Upper lobe of left lung (tissue), 6 donors: ENCODE measurements around the gene RGS16. TPM values are rescaled to one million over a fixed set of nuclear protein-coding genes. Genes with fewer than 3 reads are reported as not detected.

Experiments
- ATAC-seq, 2 donors: fragments of 200-7000 bp; cut with Tn5 transposase; one replicate each; pipeline ENCODE4 v1.9.1; 2022; ENCODE audit warnings: mild to moderate bottlenecking in 2 of 2, moderate library complexity in 2 of 2; ENCODE audit not compliant: low FRiP score in 2 of 2
- DNase-seq, 2 donors: peaks; one replicate each; pipeline ENCODE4 v3.0.0-alpha.2; 2019 to 2020
- H3K27ac ChIP-seq, 4 donors: fragments of 200-600 bp; sonication (generic); one replicate each; pipeline ENCODE4 v1.5.1; 2016 to 2019
- H3K27me3 ChIP-seq, 4 donors: fragments of 200-600 bp; sonication (generic); one replicate each; pipeline ENCODE4 v1.5.1; 2017 to 2019
- H3K36me3 ChIP-seq, 4 donors: fragments of 200-600 bp; sonication (generic); one replicate each; pipeline ENCODE4 v1.5.1; 2016 to 2019
- H3K4me1 ChIP-seq, 4 donors: fragments of 200-600 bp; sonication (generic); one replicate each; pipeline ENCODE4 v1.5.1; 2018 to 2019
- H3K4me3 ChIP-seq, 4 donors: fragments of 200-600 bp; sonication (generic); one replicate each; pipeline ENCODE4 v1.5.1; 2017 to 2019; ENCODE audit warnings: mild to moderate bottlenecking in 2 of 4, moderate library complexity in 1 of 4
- H3K9me3 ChIP-seq, 4 donors: fragments of 200-600 bp; sonication (generic); one replicate each; pipeline ENCODE4 v1.5.1; 2018 to 2019
- EP300 ChIP-seq, 4 donors: sonication (generic); formaldehyde crosslinking; IDR thresholded peaks; one replicate each; pipeline ENCODE4 v1.5.1; 2017; ENCODE audit warnings: antibody characterized with exemption in 4 of 4, control low read depth in 2 of 4
- POLR2A ChIP-seq, 4 donors: fragments of 450-650 bp; IDR thresholded peaks; one replicate each; pipeline ENCODE4 v1.5.1; 2016 to 2017; ENCODE audit warnings: antibody characterized with exemption in 4 of 4, mild to moderate bottlenecking in 2 of 4
- POLR2AphosphoS5 ChIP-seq, 2 donors: sonication (generic); formaldehyde crosslinking; IDR thresholded peaks; one replicate each; pipeline ENCODE4 v1.5.1; 2017; ENCODE audit warnings: antibody characterized with exemption in 2 of 2
- WGBS, 2 donors: methylation state at CpG; one replicate each; pipeline ENCODE4 v1.1.5; 2017 to 2018; 5-methylcytosine and 5-hydroxymethylcytosine counted together
- total RNA-seq, 6 donors: library from RNA; depleted of rRNA in 4 of 6; stranded (reverse); fragments of >200 nt in 4 of 6; gene quantifications; one replicate each; pipeline versions ENCODE4 v1.1.0 to v1.2.1, GENCODE V29; 2016 to 2021
- TF ChIP-seq, protein P1 (sequence below), 6 experiments: fragments of 450-650 bp in 4 of 6; fragments of 200-600 bp in 2 of 6; sonication (generic) in 2 of 6; IDR thresholded peaks; one replicate each; pipeline ENCODE4 v1.5.1; 2016 to 2019; ENCODE audit warnings: antibody characterized with exemption in 6 of 6
- donor health status: DM: no; HTN: no; CAD: no; lungs with moderate emphysema.
- donor health status: DM: no; HTN: yes; CAD: no; lungs with severe emphysema.

The RGS16 gene, protein sequence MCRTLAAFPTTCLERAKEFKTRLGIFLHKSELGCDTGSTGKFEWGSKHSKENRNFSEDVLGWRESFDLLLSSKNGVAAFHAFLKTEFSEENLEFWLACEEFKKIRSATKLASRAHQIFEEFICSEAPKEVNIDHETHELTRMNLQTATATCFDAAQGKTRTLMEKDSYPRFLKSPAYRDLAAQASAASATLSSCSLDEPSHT
- total RNA-seq, result 10 to 100 TPM in 4 of 6 donors, 1 to 10 TPM in 2; 3.1 to 27.2 (median 16.2) TPM

DNA sequence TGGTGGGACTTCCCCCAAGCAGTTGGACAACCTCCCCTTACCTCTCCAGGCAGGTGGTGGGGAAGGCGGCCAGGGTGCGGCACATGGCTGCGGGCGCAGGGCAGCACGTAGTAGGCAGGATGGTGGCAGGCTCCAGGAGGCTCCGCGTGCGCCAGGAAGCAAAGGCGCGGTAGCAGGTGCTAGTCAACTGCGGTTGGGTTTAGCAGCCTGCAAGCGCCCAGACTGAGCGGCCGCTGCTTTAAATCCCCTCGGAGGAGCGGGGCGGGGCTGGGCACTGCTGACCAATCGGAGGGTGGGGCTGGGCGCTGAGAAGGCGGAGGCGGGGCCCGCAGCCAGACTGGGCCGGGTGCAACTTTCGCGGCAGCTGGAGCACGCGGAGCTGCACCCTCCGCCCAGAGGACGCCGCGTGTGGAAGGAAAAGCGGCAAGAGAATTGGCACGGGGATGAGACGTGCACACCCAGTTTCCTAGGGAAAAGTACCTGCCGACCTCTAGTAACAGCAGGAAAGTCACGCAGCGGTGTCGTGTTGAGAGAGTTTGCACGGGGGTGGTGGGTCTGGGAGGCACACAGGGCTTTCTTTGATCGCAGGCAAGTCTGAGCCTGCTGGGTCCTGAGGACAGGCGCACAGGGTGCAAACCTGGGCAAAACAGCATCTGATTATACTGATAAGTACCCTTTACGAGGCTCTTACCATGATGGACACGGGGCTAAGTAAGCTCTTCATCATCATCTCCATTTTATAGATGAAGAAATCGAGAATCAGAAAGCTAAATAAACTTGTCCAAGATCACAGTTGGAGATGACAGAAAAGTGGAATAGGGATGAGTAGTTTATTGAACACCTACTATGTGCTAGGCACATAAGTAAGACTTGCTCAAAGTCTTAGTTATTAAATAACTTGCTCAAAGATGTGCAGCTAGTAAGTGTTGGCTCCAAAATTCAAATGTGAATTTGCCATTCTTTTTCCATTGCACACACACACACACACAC lies at the start of gene RGS16:
Gene RGS16 (minus strand): TSS at position 215 of the 990 bp plus-strand sequence. CDS start 130 bp downstream, at position 85.
- Histone ChIP-seq H3K27ac (peak within 1 kb of the TSS; percentile 80 to 91 (median 83)), H3K4me1 (peaks cover 21 to 58% (median 39%) of the 10 kb centered on the region in 4 donors), H3K9me3 (no peaks in the 10 kb centered on the region), H3K36me3 (peaks cover 5 to 24% (median 7%) of the 10 kb centered on the region in 4 donors), H3K27me3 (no peaks in the 10 kb centered on the region), H3K4me3 (peak within 1 kb of the TSS; percentile 36 to 68 (median 54))
- peak; percentile 94 to 97 for ATAC-seq
- TF ChIP-seq POLR2AphosphoS5 (IDR thresholded peaks at IDR 0.05) (peak; percentile 77 to 99), POLR2A (IDR thresholded peaks at IDR 0.05) (peak; percentile 49 to 94 (median 76)), EP300 (IDR thresholded peaks at IDR 0.05) (no peak)
- TF ChIP-seq, protein P1, sequence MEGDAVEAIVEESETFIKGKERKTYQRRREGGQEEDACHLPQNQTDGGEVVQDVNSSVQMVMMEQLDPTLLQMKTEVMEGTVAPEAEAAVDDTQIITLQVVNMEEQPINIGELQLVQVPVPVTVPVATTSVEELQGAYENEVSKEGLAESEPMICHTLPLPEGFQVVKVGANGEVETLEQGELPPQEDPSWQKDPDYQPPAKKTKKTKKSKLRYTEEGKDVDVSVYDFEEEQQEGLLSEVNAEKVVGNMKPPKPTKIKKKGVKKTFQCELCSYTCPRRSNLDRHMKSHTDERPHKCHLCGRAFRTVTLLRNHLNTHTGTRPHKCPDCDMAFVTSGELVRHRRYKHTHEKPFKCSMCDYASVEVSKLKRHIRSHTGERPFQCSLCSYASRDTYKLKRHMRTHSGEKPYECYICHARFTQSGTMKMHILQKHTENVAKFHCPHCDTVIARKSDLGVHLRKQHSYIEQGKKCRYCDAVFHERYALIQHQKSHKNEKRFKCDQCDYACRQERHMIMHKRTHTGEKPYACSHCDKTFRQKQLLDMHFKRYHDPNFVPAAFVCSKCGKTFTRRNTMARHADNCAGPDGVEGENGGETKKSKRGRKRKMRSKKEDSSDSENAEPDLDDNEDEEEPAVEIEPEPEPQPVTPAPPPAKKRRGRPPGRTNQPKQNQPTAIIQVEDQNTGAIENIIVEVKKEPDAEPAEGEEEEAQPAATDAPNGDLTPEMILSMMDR (IDR thresholded peaks at IDR 0.05), result no peak
- 7 to 10% methylated on average over 28 to 34 of the region's 44 CpGs for WGBS, 2 donors
- peak; percentile 95 to 98 for DNase-seq

DNA sequence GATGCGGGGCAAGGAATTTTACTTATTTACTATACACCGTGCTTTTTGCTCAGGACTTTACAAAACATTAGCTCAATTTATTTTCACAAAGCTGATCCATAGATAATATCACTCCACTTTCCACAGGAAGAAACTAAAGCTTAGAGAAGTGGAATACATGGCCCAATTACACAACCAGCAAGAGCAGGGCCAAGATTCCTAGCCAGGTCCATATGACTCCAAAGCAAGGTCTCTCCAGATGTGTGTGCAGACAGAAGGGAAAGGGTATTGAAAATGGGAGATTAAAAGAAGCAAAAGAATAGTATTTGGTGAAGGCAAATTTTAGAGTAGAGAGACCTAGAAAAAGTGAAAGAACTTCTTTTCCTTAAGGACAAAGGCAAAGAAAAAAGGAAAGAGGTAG lies 49.8 kb upstream of the RGS16 start:
- ATAC-seq, result no peak
- no peak for TF ChIP-seq POLR2A (IDR thresholded peaks at IDR 0.05)
- no peak for TF ChIP-seq POLR2AphosphoS5 (IDR thresholded peaks at IDR 0.05)
- TF ChIP-seq, protein P1 (IDR thresholded peaks at IDR 0.05), result no peak
- no peak for TF ChIP-seq EP300 (IDR thresholded peaks at IDR 0.05)
- Histone ChIP-seq H3K4me3 (no peak overlapping the region), H3K27me3 (no peaks in the 10 kb centered on the region), H3K4me1 (no peaks in the 10 kb centered on the region), H3K36me3 (no peaks in the 10 kb centered on the region), H3K27ac (no peak overlapping the region), H3K9me3 (no peaks in the 10 kb centered on the region)
- 85 to 90% methylated on average over 2 of the region's 2 CpGs for WGBS, 2 donors
- DNase-seq, result no peak

DNA sequence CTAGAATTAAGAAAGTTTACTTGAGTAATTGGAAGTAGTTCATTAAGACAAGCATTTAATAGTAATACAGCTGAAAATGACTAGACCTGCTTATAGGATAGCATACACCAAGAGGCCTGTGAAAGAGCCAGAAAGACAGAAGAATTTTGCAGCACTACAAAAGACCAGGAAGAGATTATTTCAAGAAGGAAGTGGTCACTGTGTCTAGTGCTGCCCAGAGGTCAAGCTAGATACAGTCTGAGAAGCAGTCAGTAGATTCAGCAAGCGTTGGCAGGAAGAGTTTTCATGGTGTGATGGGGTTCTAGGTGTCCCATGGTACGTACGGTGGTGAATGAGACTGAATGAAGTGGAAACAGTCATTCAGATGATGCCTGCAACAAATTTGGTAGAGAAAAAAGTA lies 48.7 kb upstream of the RGS16 start:
- no peak overlapping the region for H3K4me3 ChIP-seq
- no peaks in the 10 kb centered on the region for H3K27me3 ChIP-seq
- WGBS, 2 donors, result 56 to 91% methylated on average over 3 of the region's 3 CpGs
- no peaks in the 10 kb centered on the region for H3K9me3 ChIP-seq
- no peak overlapping the region for H3K27ac ChIP-seq
- H3K4me1 ChIP-seq, result no peaks in the 10 kb centered on the region
- DNase-seq, result no peak
- ATAC-seq, result no peak
- TF ChIP-seq, protein P1 (IDR thresholded peaks at IDR 0.05), result no peak
- TF ChIP-seq EP300 (IDR thresholded peaks at IDR 0.05) (no peak), POLR2AphosphoS5 (IDR thresholded peaks at IDR 0.05) (no peak), POLR2A (IDR thresholded peaks at IDR 0.05) (no peak)
- no peaks in the 10 kb centered on the region for H3K36me3 ChIP-seq

DNA sequence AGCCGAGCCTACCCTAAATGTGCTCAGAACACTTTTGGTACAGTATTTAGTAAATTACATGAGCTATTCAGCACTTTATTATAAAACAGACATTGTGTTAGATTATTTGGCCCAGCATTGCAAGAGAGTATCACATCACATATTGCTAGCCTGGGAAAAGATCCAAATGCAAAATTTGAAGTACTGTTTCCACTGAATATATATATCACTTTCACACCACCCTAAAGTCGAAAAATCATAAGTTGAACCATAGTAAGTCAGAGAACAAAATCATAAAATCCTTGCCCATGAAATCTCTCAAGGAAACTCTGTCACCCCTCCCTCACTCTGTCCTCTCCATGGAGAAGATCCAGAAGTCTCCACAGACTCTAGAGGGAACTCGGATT lies 47.1 kb upstream of the RGS16 start:
- Histone ChIP-seq H3K9me3 (no peaks in the 10 kb centered on the region), H3K27ac (no peak overlapping the region), H3K4me1 (no peaks in the 10 kb centered on the region), H3K4me3 (no peak overlapping the region), H3K36me3 (no peaks in the 10 kb centered on the region), H3K27me3 (no peaks in the 10 kb centered on the region)
- DNase-seq, result no peak
- 70 to 79% methylated on average over 3 of the region's 3 CpGs for WGBS, 2 donors
- TF ChIP-seq EP300 (IDR thresholded peaks at IDR 0.05), result no peak
- ATAC-seq, result no peak

DNA sequence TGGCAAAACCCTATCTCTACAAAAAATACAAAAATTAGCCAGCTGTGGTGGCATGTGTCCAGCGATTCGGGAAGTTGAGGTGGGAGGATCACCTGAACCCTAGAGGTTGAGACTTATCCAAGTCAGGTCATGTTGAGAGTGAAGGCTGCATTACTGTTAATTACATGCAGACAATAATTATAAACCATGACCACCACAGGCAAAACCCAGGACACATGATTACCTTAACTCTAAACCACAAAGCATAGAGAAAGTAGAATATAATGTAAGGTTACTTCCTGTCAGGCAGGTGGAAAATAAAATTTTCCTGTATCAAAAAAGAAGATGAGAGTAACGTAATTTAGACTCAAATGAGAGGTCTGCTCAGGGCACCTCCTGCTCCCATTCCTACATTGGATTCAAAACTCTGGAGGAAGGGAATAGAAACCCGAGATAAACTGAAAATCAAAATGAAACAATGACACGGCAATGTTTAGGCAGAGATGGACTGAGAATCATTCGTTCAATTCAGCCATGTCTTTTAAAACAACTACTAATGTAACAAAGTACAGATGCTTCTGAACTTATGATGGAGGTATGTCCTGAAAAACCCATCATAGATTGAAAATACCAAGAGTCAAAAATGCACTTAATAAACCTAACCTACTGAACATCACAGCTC lies 46.6 kb upstream of the RGS16 start:
- WGBS, 2 donors, result 83 to 87% methylated on average over 6 of the region's 6 CpGs
- no peaks in the 10 kb centered on the region for H3K27me3 ChIP-seq
- H3K27ac ChIP-seq, result no peak overlapping the region

More for the DNA sequence above, 46.6 kb upstream of the RGS16 start:
- DNase-seq, result no peak
- Histone ChIP-seq H3K4me3 (no peak overlapping the region), H3K36me3 (no peaks in the 10 kb centered on the region), H3K4me1 (no peaks in the 10 kb centered on the region), H3K9me3 (no peaks in the 10 kb centered on the region)
- ATAC-seq, result no peak
- TF ChIP-seq POLR2AphosphoS5 (IDR thresholded peaks at IDR 0.05), result no peak
- no peak for TF ChIP-seq EP300 (IDR thresholded peaks at IDR 0.05)
- TF ChIP-seq, protein P1 (IDR thresholded peaks at IDR 0.05), result no peak
- TF ChIP-seq POLR2A (IDR thresholded peaks at IDR 0.05), result no peak
